Measurements from ENCODE around the gene GPR55.

Gene GPR55

DNA sequence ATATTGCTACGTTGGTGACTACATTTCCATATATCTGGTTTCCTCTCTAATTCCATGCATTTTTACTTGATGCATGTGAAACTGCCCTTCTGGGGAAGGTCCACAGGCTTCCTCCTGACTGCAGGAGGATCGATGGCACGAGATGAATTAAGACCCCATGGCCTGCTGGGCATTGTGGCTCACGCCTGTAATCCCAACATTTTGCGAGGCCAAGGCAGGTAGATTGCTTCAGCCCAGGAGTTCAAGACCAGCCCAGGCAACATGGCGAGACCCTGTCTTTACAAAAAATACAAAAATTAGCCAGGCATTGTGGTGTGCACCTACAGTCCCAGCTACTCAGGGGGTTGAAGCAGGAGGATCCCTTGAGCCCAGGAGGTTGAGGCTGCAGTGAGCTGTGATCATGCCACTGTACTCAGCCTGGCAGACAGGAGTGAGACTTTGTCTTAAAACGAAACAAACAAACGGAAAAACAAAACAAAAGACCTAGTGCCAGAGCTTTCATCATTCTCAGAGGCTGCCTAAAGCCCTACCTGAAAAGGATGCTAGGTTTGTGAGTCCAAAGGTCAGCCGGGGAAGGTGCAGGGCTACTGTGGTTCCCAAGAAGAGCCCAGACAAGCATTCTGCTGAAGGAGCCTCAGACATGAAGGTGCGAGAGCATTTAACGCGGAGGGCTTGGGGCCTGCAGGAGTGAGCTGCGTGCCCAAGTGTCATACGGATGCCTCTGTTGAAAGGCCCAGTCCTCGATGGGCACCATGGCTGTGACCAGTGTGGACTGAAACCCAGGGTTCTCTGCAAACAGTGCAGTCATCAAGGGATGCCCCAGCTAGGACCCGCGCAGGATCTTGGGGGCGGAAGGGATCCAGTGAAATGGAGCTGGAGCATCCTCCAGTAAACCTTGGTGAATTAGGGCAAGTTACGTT lies 21.6 kb downstream of the GPR55 start:
- Histone ChIP-seq H3K9me3 (ENCODE audit: control insufficient read depth, insufficient read depth, low read depth, low read length) (no peaks in the 10 kb centered on the region), H3K27ac (ENCODE audit: low read depth, low read length) (no peak overlapping the region), H3K4me1 (ENCODE audit: control insufficient read depth, insufficient read depth, low read length) (peaks cover 57% of the 10 kb centered on the region), H3K27me3 (ENCODE audit: control insufficient read depth, insufficient read depth, low read length) (no peaks in the 10 kb centered on the region), H3K9ac (ENCODE audit: low read length) (no peak overlapping the region), H3K4me3 (ENCODE audit: low read depth, low read length) (no peak overlapping the region), H3K36me3 (ENCODE audit: control insufficient read depth, insufficient read depth, low read length) (no peaks in the 10 kb centered on the region)

DNA sequence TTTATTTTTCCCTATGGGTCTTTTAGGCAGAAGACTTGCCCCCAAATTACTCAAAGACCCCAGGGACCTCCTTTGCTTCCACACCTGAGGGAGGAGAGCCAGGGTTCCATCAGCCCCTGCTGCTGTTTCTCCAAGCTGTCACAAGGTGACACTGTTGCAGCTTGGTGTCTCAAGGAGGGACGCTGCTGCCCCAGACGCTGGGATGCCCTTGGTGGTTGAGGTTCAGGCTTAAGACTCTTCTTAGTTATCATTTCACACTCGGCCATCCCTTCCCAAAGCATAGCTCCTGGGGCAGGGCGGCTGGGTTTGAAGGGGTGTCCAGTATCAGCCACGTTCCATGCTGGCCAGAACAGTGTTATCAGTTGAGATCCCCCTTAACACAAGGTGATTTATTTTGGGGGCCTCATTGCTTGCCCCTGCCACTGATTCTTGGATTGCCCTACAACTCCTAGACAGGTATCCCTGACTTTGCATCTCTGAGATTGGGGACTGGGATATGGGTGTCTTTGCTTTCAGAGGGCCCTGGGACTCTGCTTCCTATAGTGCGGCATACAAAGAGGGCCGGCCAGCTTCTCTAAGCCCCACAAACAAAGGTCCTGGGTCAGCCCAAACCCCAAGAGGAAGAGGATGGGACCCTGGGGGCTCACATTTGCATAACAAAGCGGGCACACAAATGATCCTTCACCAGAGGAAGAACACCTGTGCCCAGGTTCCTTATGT lies 22.7 kb downstream of the GPR55 start:
- Histone ChIP-seq H3K9ac (ENCODE audit: low read length) (peak overlapping the region; percentile 12), H3K4me3 (ENCODE audit: low read depth, low read length) (peak overlapping the region; percentile 32; the same call in 1 of the 2 replicates), H3K36me3 (ENCODE audit: control insufficient read depth, insufficient read depth, low read length) (no peaks in the 10 kb centered on the region), H3K27me3 (ENCODE audit: control insufficient read depth, insufficient read depth, low read length) (no peaks in the 10 kb centered on the region), H3K9me3 (ENCODE audit: control insufficient read depth, insufficient read depth, low read depth, low read length) (no peaks in the 10 kb centered on the region), H3K27ac (ENCODE audit: low read depth, low read length) (no peak overlapping the region), H3K4me1 (ENCODE audit: control insufficient read depth, insufficient read depth, low read length) (peaks cover 45% of the 10 kb centered on the region)

GRCh38 chr2:230901006-230901405 lies 24.0 kb downstream of the GPR55 start:
- Histone ChIP-seq H3K36me3 (ENCODE audit: control insufficient read depth, insufficient read depth, low read length) (no peaks in the 10 kb centered on the region), H3K4me3 (ENCODE audit: low read depth, low read length) (no peak overlapping the region), H3K4me1 (ENCODE audit: control insufficient read depth, insufficient read depth, low read length) (peaks cover 40% of the 10 kb centered on the region), H3K9me3 (ENCODE audit: control insufficient read depth, insufficient read depth, low read depth, low read length) (no peaks in the 10 kb centered on the region), H3K9ac (ENCODE audit: low read length) (no peak overlapping the region), H3K27me3 (ENCODE audit: control insufficient read depth, insufficient read depth, low read length) (no peaks in the 10 kb centered on the region), H3K27ac (ENCODE audit: low read depth, low read length) (no peak overlapping the region)

DNA sequence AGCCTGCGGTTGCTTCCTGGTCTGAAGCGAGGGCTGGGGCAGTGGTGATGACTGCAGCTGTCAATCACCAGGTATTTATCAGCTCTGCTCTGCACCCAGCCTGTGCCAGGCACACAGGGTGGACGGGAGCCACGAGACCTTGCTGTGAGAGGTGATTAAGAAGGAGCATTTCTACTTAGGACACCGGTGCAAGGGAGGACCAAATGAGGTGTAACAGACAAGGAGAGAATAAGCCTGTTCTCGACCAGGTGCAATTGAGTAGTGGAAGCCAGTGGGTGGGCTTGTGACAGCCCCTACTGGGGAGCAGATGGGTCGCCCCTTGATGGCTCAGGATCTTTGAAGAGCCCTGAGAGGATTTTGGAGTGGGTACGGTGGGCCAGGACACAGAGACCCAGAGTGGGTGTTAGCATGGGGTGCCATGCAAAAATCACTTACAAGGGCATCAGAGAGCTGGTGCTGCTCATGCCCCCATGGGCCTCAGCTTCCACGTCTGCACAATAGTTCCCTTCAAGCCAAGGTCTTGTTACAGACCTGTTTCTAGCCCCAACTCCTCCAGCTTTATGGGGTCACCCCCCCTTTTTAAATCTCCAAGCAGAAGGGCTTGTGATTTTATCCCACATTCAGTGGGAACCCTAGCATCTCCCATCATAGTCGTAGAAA lies 24.6 kb downstream of the GPR55 start:
- Histone ChIP-seq H3K27me3 (ENCODE audit: control insufficient read depth, insufficient read depth, low read length) (no peaks in the 10 kb centered on the region), H3K9me3 (ENCODE audit: control insufficient read depth, insufficient read depth, low read depth, low read length) (no peaks in the 10 kb centered on the region), H3K4me3 (ENCODE audit: low read depth, low read length) (no peak overlapping the region)

GRCh38 chr2:230899786-230900185 lies 25.3 kb downstream of the GPR55 start:
- Histone ChIP-seq H3K27me3 (ENCODE audit: control insufficient read depth, insufficient read depth, low read length) (no peaks in the 10 kb centered on the region), H3K4me3 (ENCODE audit: low read depth, low read length) (no peak overlapping the region), H3K9ac (ENCODE audit: low read length) (no peak overlapping the region), H3K36me3 (ENCODE audit: control insufficient read depth, insufficient read depth, low read length) (no peaks in the 10 kb centered on the region), H3K9me3 (ENCODE audit: control insufficient read depth, insufficient read depth, low read depth, low read length) (no peaks in the 10 kb centered on the region), H3K27ac (ENCODE audit: low read depth, low read length) (no peak overlapping the region), H3K4me1 (ENCODE audit: control insufficient read depth, insufficient read depth, low read length) (peaks cover 27% of the 10 kb centered on the region)

More for the DNA sequence above, 24.6 kb downstream of the GPR55 start:
- no peaks in the 10 kb centered on the region for H3K36me3 ChIP-seq (ENCODE audit: control insufficient read depth, insufficient read depth, low read length)
- H3K4me1 ChIP-seq (ENCODE audit: control insufficient read depth, insufficient read depth, low read length) = peaks cover 34% of the 10 kb centered on the region
- H3K9ac ChIP-seq (ENCODE audit: low read length) = no peak overlapping the region
- no peak overlapping the region for H3K27ac ChIP-seq (ENCODE audit: low read depth, low read length)

DNA sequence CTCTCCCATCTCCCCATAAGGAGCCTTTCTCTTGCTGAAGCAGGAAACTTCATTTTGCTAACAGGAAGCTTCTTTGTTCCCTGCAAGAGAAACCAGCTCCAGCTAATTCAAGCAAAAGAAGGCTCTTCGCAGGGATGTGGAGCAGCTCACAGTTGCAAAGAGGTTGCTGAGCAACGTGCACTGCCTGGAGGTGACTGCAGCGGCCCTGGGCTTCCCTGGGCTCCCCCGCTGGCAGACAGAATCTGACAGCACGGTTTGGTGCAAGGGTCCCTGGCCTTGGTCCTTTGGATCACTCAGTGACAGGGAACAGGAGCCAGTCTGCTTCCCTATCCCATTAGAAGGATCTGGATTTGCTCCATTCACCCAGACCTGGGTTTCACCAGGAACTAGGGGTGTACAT lies 25.8 kb downstream of the GPR55 start:
- Histone ChIP-seq H3K27ac (ENCODE audit: low read depth, low read length) (no peak overlapping the region), H3K4me3 (ENCODE audit: low read depth, low read length) (no peak overlapping the region), H3K9ac (ENCODE audit: low read length) (no peak overlapping the region), H3K9me3 (ENCODE audit: control insufficient read depth, insufficient read depth, low read depth, low read length) (no peaks in the 10 kb centered on the region), H3K36me3 (ENCODE audit: control insufficient read depth, insufficient read depth, low read length) (no peaks in the 10 kb centered on the region), H3K4me1 (ENCODE audit: control insufficient read depth, insufficient read depth, low read length) (peaks cover 24% of the 10 kb centered on the region), H3K27me3 (ENCODE audit: control insufficient read depth, insufficient read depth, low read length) (no peaks in the 10 kb centered on the region)

- H3K4me1 ChIP-seq (ENCODE audit: control insufficient read depth, insufficient read depth, low read length) = peaks cover 26% of the 10 kb centered on the region
- no peaks in the 10 kb centered on the region for H3K27me3 ChIP-seq (ENCODE audit: control insufficient read depth, insufficient read depth, low read length)
- H3K36me3 ChIP-seq (ENCODE audit: control insufficient read depth, insufficient read depth, low read length) = no peaks in the 10 kb centered on the region
- no peaks in the 10 kb centered on the region for H3K9me3 ChIP-seq (ENCODE audit: control insufficient read depth, insufficient read depth, low read depth, low read length)
- no peak overlapping the region for H3K9ac ChIP-seq (ENCODE audit: low read length)
- H3K4me3 ChIP-seq (ENCODE audit: low read depth, low read length) = no peak overlapping the region
- H3K27ac ChIP-seq (ENCODE audit: low read depth, low read length) = no peak overlapping the region
Measured at GRCh38 chr2:230898713-230899091, 26.3 kb downstream of the GPR55 start.

DNA sequence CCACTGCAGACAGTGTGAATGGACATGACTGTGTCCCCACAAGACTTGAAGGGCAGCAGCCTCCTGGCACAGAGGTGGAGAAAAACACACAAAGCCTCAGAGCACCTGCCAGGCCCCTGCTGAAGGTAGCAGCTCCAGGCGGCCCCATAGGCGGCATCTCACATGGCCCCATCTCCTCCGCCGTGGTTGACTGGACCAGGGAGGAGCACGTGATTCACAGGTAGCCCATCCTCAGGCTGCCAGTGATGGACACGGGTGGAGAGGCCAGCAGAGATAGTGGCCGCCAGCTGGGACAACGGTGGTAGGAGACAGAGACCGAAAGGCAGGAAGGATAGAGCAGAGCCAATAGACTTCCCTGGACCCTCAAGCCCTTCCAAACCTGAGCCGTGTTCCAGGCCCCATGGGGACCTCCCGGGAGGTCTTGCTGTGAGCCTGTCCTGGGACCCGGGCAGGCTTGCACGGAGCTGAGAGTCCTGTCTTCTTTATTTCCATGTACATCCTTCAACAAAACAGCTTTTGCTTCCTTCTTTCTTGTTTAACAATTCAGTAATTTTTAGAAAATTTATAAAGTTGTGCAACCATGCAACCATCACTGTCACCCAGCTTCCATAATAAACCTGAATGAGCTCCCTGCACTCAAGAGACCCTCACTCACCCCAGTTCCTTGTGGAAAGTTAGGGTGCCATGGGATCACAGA lies 26.9 kb downstream of the GPR55 start:
- Histone ChIP-seq H3K27me3 (ENCODE audit: control insufficient read depth, insufficient read depth, low read length) (no peaks in the 10 kb centered on the region), H3K9me3 (ENCODE audit: control insufficient read depth, insufficient read depth, low read depth, low read length) (no peaks in the 10 kb centered on the region), H3K9ac (ENCODE audit: low read length) (no peak overlapping the region), H3K4me1 (ENCODE audit: control insufficient read depth, insufficient read depth, low read length) (peaks cover 27% of the 10 kb centered on the region), H3K36me3 (ENCODE audit: control insufficient read depth, insufficient read depth, low read length) (no peaks in the 10 kb centered on the region), H3K4me3 (ENCODE audit: low read depth, low read length) (no peak overlapping the region), H3K27ac (ENCODE audit: low read depth, low read length) (no peak overlapping the region)

DNA sequence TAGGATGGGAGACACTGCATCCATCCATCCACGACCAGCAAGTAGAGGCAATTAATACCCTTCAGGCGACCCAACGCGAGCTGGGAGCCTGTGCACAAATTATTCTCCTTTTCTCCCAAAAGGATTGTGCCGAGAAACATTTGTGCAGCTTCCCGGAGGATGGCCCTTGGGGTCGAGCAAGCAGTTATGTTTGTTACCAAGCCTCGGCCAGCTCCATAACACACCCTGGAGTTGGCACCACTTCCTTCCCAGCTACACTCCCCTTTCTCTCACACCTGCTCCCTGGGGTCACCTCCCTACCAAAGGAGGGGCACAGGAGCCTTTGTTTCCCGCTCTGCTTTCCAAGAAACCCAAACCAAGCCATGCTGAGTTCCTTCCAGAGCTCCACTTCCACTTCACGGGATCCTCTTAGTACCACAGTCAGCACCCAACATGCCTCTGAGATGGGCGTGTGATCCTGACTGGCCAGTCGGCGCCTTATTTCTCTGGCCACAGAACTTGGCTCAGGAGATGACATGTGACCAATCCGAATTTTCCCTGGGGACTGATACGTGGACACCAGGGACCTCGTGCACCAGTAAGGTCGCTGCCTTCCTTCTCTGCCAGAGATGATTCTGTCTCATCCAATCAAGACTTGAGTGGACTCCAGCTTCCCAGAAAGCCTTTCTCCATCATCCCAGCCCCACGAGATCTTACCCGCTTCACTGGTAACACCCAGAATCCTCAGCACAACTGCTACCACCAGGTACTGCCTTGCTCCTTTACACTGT lies 28.5 kb downstream of the GPR55 start:
- Histone ChIP-seq H3K9me3 (ENCODE audit: control insufficient read depth, insufficient read depth, low read depth, low read length) (no peaks in the 10 kb centered on the region), H3K4me1 (ENCODE audit: control insufficient read depth, insufficient read depth, low read length) (peaks cover 21% of the 10 kb centered on the region), H3K9ac (ENCODE audit: low read length) (no peak overlapping the region), H3K4me3 (ENCODE audit: low read depth, low read length) (no peak overlapping the region), H3K27ac (ENCODE audit: low read depth, low read length) (no peak overlapping the region), H3K27me3 (ENCODE audit: control insufficient read depth, insufficient read depth, low read length) (no peaks in the 10 kb centered on the region), H3K36me3 (ENCODE audit: control insufficient read depth, insufficient read depth, low read length) (no peaks in the 10 kb centered on the region)
